PC-3 (cell line): ENCODE results near the gene ZEB2. TPM values are rescaled to one million over a fixed set of nuclear protein-coding genes. Genes with fewer than 3 reads are reported as not detected.

Experiments
- ATAC-seq: fragments of 200-7000 bp; cut with Tn5 transposase; 2 replicates; pipeline ENCODE4 v1.9.1; 2020; ENCODE audit warnings: mild to moderate bottlenecking, moderate library complexity
- BruUV-seq: library from RNA; stranded (reverse); fragments of 400-500 nt; replicated peaks from 2 replicates; lab custom pipeline; 2021; lab: Mats Ljungman, UMichigan
- CTCF ChIA-PET: fragments of 300-600 bp; sonication (Branson Sonifier 250); formaldehyde crosslinking; loops from one replicate; lab custom pipeline; 2022; ENCODE audit warnings: antibody characterized with exemption; lab: Charles Lee
- POLR2A ChIA-PET: fragments of 300-600 bp; sonication (Branson Sonifier 250); formaldehyde crosslinking; loops from one replicate; lab custom pipeline; 2022; ENCODE audit warnings: antibody characterized with exemption; ENCODE audit not compliant: unreplicated experiment; lab: Charles Lee
- DNase-seq: peaks from one replicate; pipeline ENCODE4 v3.0.0-alpha.2; 2015
- H2AFZ ChIP-seq: fragments of 300-600 bp; sonication (generic); 2 replicates; pipeline ENCODE4 v1.6.0; 2016; ENCODE audit warnings: antibody characterized with exemption, low read length
- H3F3A ChIP-seq: fragments of 300-600 bp; sonication (generic); one replicate; pipeline ENCODE4 v1.6.0; 2017; ENCODE audit warnings: antibody characterized with exemption, low read length, control low read depth, mild to moderate bottlenecking; ENCODE audit not compliant: unreplicated experiment
- H3K27ac ChIP-seq: fragments of 300-600 bp; sonication (generic); 2 replicates; pipeline ENCODE4 v1.5.1; 2016; ENCODE audit warnings: mild to moderate bottlenecking, low read length
- H3K27me3 ChIP-seq: fragments of 300-600 bp; sonication (generic); 2 replicates; pipeline ENCODE4 v1.6.1; 2016; ENCODE audit warnings: low read length, mixed read lengths
- H3K36me3 ChIP-seq: fragments of 300-600 bp; sonication (generic); 2 replicates; pipeline ENCODE4 v1.6.1; 2016; ENCODE audit warnings: low read depth, mixed run types, low read length, mixed read lengths
- H3K4me1 ChIP-seq: fragments of 300-600 bp; sonication (generic); 2 replicates; pipeline ENCODE4 v1.5.1; 2016; ENCODE audit warnings: low read length; ENCODE audit not compliant: insufficient read depth
- H3K4me2 ChIP-seq: fragments of 300-600 bp; sonication (generic); 2 replicates; pipeline ENCODE4 v1.6.0; 2016; ENCODE audit warnings: low read length
- H3K4me3 ChIP-seq: fragments of 300-600 bp; sonication (generic); 2 replicates; pipeline ENCODE4 v1.5.1; 2016; ENCODE audit warnings: mild to moderate bottlenecking, low read length, mixed read lengths
- H3K79me2 ChIP-seq: fragments of 300-600 bp; sonication (generic); 2 replicates; pipeline ENCODE4 v1.6.1; 2017; ENCODE audit warnings: low read length, mixed read lengths
- H3K9ac ChIP-seq: fragments of 300-600 bp; sonication (generic); 2 replicates; pipeline ENCODE4 v1.6.0; 2016; ENCODE audit warnings: mild to moderate bottlenecking, low read length
- H3K9me2 ChIP-seq: fragments of 300-600 bp; sonication (generic); replicated peaks from 2 replicates; pipeline ENCODE4 v1.6.1; 2016; ENCODE audit warnings: mixed run types, low read length, mixed read lengths
- H3K9me3 ChIP-seq: fragments of 300-600 bp; sonication (generic); 2 replicates; pipeline ENCODE4 v1.6.1; 2016; ENCODE audit warnings: low read length, mixed read lengths
- H4K20me1 ChIP-seq: fragments of 300-600 bp; sonication (generic); 2 replicates; pipeline ENCODE4 v1.6.1; 2016; ENCODE audit warnings: low read length, mixed read lengths
- CTCF ChIP-seq: fragments of 300-600 bp; sonication (generic); conservative IDR thresholded peaks from 2 replicates; pipeline ENCODE4 v1.5.1; 2017; ENCODE audit warnings: antibody characterized with exemption, low read depth, mild to moderate bottlenecking, low read length
- EZH2 ChIP-seq: fragments of 300-600 bp; sonication (generic); IDR thresholded peaks from one replicate; pipeline ENCODE4 v1.6.1; 2017; ENCODE audit warnings: antibody characterized with exemption, mild to moderate bottlenecking, low read length; ENCODE audit not compliant: unreplicated experiment
- EZH2phosphoT487 ChIP-seq: fragments of 300-600 bp; sonication (generic); IDR thresholded peaks from 2 replicates; pipeline ENCODE4 v1.6.1; 2018; ENCODE audit warnings: mild to moderate bottlenecking, antibody characterized with exemption, low read length, borderline replicate concordance
- intact Hi-C: fragments of 100-400 bp; cut with micrococcal nuclease; formaldehyde crosslinking; loops from 2 replicates; pipeline ENCODE4 v1.9.0; 2023
- total RNA-seq: library from RNA; depleted of rRNA; stranded (reverse); fragments of >200 nt; gene quantifications from 2 replicates; pipeline ENCODE4 v1.2.3, GENCODE V29; 2014

Gene ZEB2
- total RNA-seq, 1 experiment from 2014 or later, result 1.1 TPM

GRCh38 chr2:144412709-144413108 is 107.2 kb downstream of the ZEB2 start:
- intact Hi-C loops, result no loop called here
- Histone ChIP-seq H3K9me3 (no peaks in the 10 kb centered on the region), H3K4me1 (peaks cover 26% of the 10 kb centered on the region), H3K27me3 (no peaks in the 10 kb centered on the region), H3F3A (no peaks in the 10 kb centered on the region), H3K9me2 (no peaks in the 10 kb centered on the region), H3K9ac (no peak overlapping the region), H3K4me2 (no peak overlapping the region), H2AFZ (no peak overlapping the region), H3K4me3 (no peak overlapping the region), H4K20me1 (no peaks in the 10 kb centered on the region), H3K27ac (no peak overlapping the region), H3K79me2 (no peaks in the 10 kb centered on the region), H3K36me3 (no peaks in the 10 kb centered on the region)
- no TSS peak for BruUV-seq
- peak; percentile 7 for DNase-seq
- POLR2A ChIA-PET, result no interaction called here
- no peak for ATAC-seq
- CTCF ChIA-PET, result no interaction called here
- TF ChIP-seq CTCF, result no peak
- TF ChIP-seq EZH2phosphoT487, result no peak
- no peak for TF ChIP-seq EZH2

- H3K36me3 ChIP-seq, result no peaks in the 10 kb centered on the region
- no peak overlapping the region for H3K27ac ChIP-seq
- H3K9ac ChIP-seq, result no peak overlapping the region
- no peak for TF ChIP-seq EZH2
- no peak for TF ChIP-seq CTCF
- TF ChIP-seq EZH2phosphoT487, result no peak
- ChIA-PET CTCF (interaction anchor here (0.6 kb wide), 1 partner anchor 511 kb away, joined by 5 read pairs; no protein-coding TSS in a partner anchor), POLR2A (no interaction called here)
- H3K4me2 ChIP-seq, result no peak overlapping the region
- no peaks in the 10 kb centered on the region for H3K79me2 ChIP-seq
- no peaks in the 10 kb centered on the region for H3K9me2 ChIP-seq
- no peaks in the 10 kb centered on the region for H3K9me3 ChIP-seq
- no peak overlapping the region for H3K4me3 ChIP-seq
- H4K20me1 ChIP-seq, result no peaks in the 10 kb centered on the region
- H3K4me1 ChIP-seq, result peaks cover 26% of the 10 kb centered on the region
- DNase-seq (no peak), ATAC-seq (no peak)
- intact Hi-C loops, result no loop called here
- no TSS peak for BruUV-seq
- H3K27me3 ChIP-seq, result no peaks in the 10 kb centered on the region
- H2AFZ ChIP-seq, result no peak overlapping the region
- H3F3A ChIP-seq, result no peaks in the 10 kb centered on the region
Observed at GRCh38 chr2:144411473-144411872, 108.4 kb downstream of the ZEB2 start.

- Histone ChIP-seq H3K9ac (no peak overlapping the region), H3K9me3 (no peaks in the 10 kb centered on the region), H3K79me2 (no peaks in the 10 kb centered on the region), H3K4me1 (peaks cover 9% of the 10 kb centered on the region), H3K36me3 (no peaks in the 10 kb centered on the region), H3K4me3 (no peak overlapping the region), H3F3A (no peaks in the 10 kb centered on the region), H3K9me2 (no peaks in the 10 kb centered on the region), H2AFZ (no peak overlapping the region), H3K27me3 (no peaks in the 10 kb centered on the region), H3K4me2 (no peak overlapping the region), H3K27ac (no peak overlapping the region), H4K20me1 (no peaks in the 10 kb centered on the region)
- BruUV-seq, result no TSS peak
- DNase-seq, result no peak
- ChIA-PET CTCF (no interaction called here), POLR2A (no interaction called here)
- no peak for ATAC-seq
- TF ChIP-seq EZH2phosphoT487, result no peak
- no peak for TF ChIP-seq CTCF
- no peak for TF ChIP-seq EZH2
- intact Hi-C loops, result no loop called here
Observed at GRCh38 chr2:144409241-144409640, 110.7 kb downstream of the ZEB2 start.
